Psoas muscle (tissue), 8 donors: Measurements from ENCODE around the gene MRGPRX3. TPM values are rescaled to one million over a fixed set of nuclear protein-coding genes. Genes with fewer than 3 reads are reported as not detected.
"Not testable (repeated sequence)": the region's sequence is repeated elsewhere in the genome, so short reads cannot be mapped to it uniquely, and the experiment has no call there.

ENCODE experiments used
- ATAC-seq, 4 donors: fragments of 200-7000 bp; cut with Tn5 transposase; one replicate each; pipeline ENCODE4 v1.9.1; 2020; ENCODE audit warnings: moderate library complexity in 3 of 4, mild to moderate bottlenecking in 2 of 4
- DNase-seq, 2 donors: peaks; one replicate each; pipeline ENCODE4 v3.0.0-alpha.2; 2020
- H3K27ac ChIP-seq: fragments of 200-600 bp; one replicate; pipeline ENCODE4 v1.8.0; 2022
- H3K27me3 ChIP-seq, 3 donors: fragments of 200-600 bp in 1 of 3; one replicate each; pipeline versions ENCODE4 v1.6.1 to v1.8.0; 2013 to 2022; ENCODE audit warnings: low read length in 2 of 3, mild to moderate bottlenecking in 2 of 3, moderate library complexity in 1 of 3; ENCODE audit not compliant: insufficient read depth in 3 of 3
- H3K36me3 ChIP-seq, 2 donors: fragments of 200-600 bp in 1 of 2; one replicate each; pipeline versions ENCODE4 v1.6.1 to v1.8.0; 2013 to 2022; ENCODE audit warnings: low read depth in 1 of 2, mild to moderate bottlenecking in 1 of 2, moderate library complexity in 1 of 2; ENCODE audit not compliant: insufficient read depth in 1 of 2
- H3K4me1 ChIP-seq: fragments of 200-600 bp; one replicate; pipeline ENCODE4 v1.8.0; 2022
- H3K4me3 ChIP-seq: fragments of 200-600 bp; one replicate; pipeline ENCODE4 v1.8.0; 2022; ENCODE audit warnings: mild to moderate bottlenecking
- H3K9me3 ChIP-seq: fragments of 200-600 bp; one replicate; pipeline ENCODE4 v1.8.0; 2022
- WGBS, 3 donors: extraction: QIAGEN DNeasy Blood & Tissue Kit; methylation state at CpG; one replicate each; pipeline versions ENCODE4 v1.1.6 to v1.1.7; 2013; 5-methylcytosine and 5-hydroxymethylcytosine counted together
- intact Hi-C, 2 donors: fragments of 100-400 bp; cut with DNase I; formaldehyde crosslinking; loops; one replicate each; pipeline versions ENCODE4 v1.11.0 to v1.14.2; 2022
- polyA plus RNA-seq, 3 donors: library from polyadenylated mRNA; stranded (reverse); fragments of 200-250 nt; gene quantifications; one replicate each; pipeline ENCODE4 v1.2.3, GENCODE V29; 2013
- total RNA-seq, 4 donors: library from RNA; stranded (reverse); fragmentation: NEBNext Ultra II Directional in 2 of 4; extraction: Animal tissue kit (Norgen Biotek cat#: 25700) in 2 of 4; gene quantifications; one replicate each; pipeline versions ENCODE4 v1.2.1 to v1.2.4, GENCODE V29; 2021 to 2023
- TF ChIP-seq, protein P1 (sequence below): fragments of 200-600 bp; IDR thresholded peaks from one replicate; pipeline ENCODE4 v1.8.0; 2022; ENCODE audit warnings: antibody characterized with exemption
- donor health status: healthy with polysubstance abuse.
- donor health status: DM: no; HTN: no; CAD: no; lungs with moderate emphysema.
- donor health status: Bipolar disorder and iron deficiency.
- donor health status: healthy.
- donor health status: DM: yes; HTN: yes; CAD: no.
- donor health status: DM: no; HTN: no; CAD: no.
- donor health status: DM: no; HTN: no; CAD: no.
- donor health status: DM: yes; HTN: yes; CAD: no.

Gene MRGPRX3
- total and polyA plus RNA-seq, 7 donors, result not detected

- TF ChIP-seq, protein P1, sequence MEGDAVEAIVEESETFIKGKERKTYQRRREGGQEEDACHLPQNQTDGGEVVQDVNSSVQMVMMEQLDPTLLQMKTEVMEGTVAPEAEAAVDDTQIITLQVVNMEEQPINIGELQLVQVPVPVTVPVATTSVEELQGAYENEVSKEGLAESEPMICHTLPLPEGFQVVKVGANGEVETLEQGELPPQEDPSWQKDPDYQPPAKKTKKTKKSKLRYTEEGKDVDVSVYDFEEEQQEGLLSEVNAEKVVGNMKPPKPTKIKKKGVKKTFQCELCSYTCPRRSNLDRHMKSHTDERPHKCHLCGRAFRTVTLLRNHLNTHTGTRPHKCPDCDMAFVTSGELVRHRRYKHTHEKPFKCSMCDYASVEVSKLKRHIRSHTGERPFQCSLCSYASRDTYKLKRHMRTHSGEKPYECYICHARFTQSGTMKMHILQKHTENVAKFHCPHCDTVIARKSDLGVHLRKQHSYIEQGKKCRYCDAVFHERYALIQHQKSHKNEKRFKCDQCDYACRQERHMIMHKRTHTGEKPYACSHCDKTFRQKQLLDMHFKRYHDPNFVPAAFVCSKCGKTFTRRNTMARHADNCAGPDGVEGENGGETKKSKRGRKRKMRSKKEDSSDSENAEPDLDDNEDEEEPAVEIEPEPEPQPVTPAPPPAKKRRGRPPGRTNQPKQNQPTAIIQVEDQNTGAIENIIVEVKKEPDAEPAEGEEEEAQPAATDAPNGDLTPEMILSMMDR, result no peak
- DNase-seq (no peak), ATAC-seq (no peak)
- Histone ChIP-seq H3K27ac (no peak overlapping the region), H3K27me3 (peaks cover 0 to 4% (median 0%) of the 10 kb centered on the region in 3 donors), H3K36me3 (peaks cover 0 to 6% of the 10 kb centered on the region in 2 donors), H3K9me3 (no peaks in the 10 kb centered on the region), H3K4me3 (no peak overlapping the region), H3K4me1 (peaks cover 9% of the 10 kb centered on the region)
- intact Hi-C loops, result loop anchor here in 1 of 2 donors (10.0 kb wide), 1 partner anchor 93 kb away; the partner anchor contains the start of gene SERGEF
- 59 to 63% (median 62%) methylated on average over 3 of the region's 3 CpGs for WGBS, 3 donors
Measured at GRCh38 chr11:18108254-18108653, 24.1 kb upstream of the MRGPRX3 start.

GRCh38 chr11:18111005-18111404 is 21.4 kb upstream of the MRGPRX3 start:
- no peaks in the 10 kb centered on the region for H3K9me3 ChIP-seq
- peaks cover 0 to 8% (median 0%) of the 10 kb centered on the region in 3 donors for H3K27me3 ChIP-seq
- ATAC-seq (no peak), DNase-seq (no peak)
- no peaks in the 10 kb centered on the region for H3K4me1 ChIP-seq
- no peaks in the 10 kb centered on the region for H3K36me3 ChIP-seq
- no peak overlapping the region for H3K27ac ChIP-seq
- TF ChIP-seq, protein P1, result no peak
- H3K4me3 ChIP-seq, result no peak overlapping the region
- 19 to 30% (median 23%) methylated on average over 2 of the region's 2 CpGs for WGBS, 3 donors
- intact Hi-C loops, result loop anchor here in 1 of 2 donors (10.0 kb wide), 1 partner anchor 624 kb away; no protein-coding TSS in a partner anchor

DNA sequence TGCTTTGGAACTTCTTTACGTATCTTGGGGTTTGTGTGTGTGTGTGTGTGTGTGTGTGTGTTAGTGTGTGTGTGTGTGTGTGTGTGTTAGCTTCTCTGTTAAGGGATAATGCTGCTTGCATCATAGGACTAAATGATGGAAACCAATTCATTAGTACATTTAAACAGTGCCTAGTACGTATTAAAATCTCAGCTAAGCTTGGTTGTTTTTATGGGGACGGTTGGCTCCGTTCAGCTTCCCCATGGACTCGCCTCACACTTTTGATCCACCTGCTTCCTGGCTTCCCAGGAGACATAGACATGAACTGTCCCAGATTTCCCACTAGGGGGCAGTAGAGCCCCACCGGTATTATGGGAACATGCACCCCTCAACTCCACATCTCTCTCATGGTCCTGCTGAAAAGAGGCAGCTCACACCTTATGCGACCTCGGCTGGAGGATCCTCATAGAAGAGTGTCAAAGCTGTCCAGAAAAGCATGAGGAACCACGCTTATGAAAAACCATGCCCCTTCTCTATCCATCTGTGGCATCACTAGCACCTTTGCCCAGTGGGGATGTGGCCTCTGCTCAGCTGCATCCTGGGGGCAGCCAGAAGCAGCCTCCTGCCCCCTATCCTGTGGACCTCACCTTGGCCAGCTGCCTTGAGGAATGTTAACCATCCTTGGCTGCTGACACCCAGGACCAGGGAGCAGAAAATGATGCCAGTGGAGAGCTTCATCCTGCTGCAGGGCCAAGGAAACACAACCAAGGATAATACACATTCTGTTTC is 16.8 kb upstream of the MRGPRX3 start:
- 0 to 2% (median 0%) methylated on average over 8 to 9 of the region's 9 CpGs for WGBS, 3 donors
- no peaks in the 10 kb centered on the region for H3K4me1 ChIP-seq
- H3K9me3 ChIP-seq, result no peaks in the 10 kb centered on the region
- no peak for DNase-seq
- no peaks in the 10 kb centered on the region for H3K36me3 ChIP-seq
- H3K27ac ChIP-seq, result no peak overlapping the region
- peak; percentile 61 to 87 (median 84) for ATAC-seq
- intact Hi-C loops, result loop anchor here in 1 of 2 donors (10.0 kb wide), 1 partner anchor 619 kb away; no protein-coding TSS in a partner anchor
- no peak overlapping the region for H3K4me3 ChIP-seq
- peaks cover 0 to 8% (median 0%) of the 10 kb centered on the region in 3 donors for H3K27me3 ChIP-seq
- TF ChIP-seq, protein P1, result peak; percentile 83

- H3K27ac ChIP-seq, intact Hi-C loops, H3K4me3 ChIP-seq, DNase-seq, H3K27me3 ChIP-seq, H3K9me3 ChIP-seq, H3K4me1 ChIP-seq, H3K36me3 ChIP-seq, ATAC-seq: not testable (repeated sequence)
- 82 to 88% (median 82%) methylated on average over 9 to 20 of the region's 20 CpGs for WGBS, 3 donors
Measured at GRCh38 chr11:18121331-18121828, 11.0 kb upstream of the MRGPRX3 start.

- 91 to 96% (median 92%) methylated on average over 4 of the region's 4 CpGs for whole genome bisulfite sequencing, 3 donors
- H3K4me3 ChIP-seq, H3K27ac ChIP-seq, H3K9me3 ChIP-seq, DNase-seq, intact Hi-C loops, H3K27me3 ChIP-seq, H3K36me3 ChIP-seq, H3K4me1 ChIP-seq, ATAC-seq: not testable (repeated sequence)
Measured at GRCh38 chr11:18131115-18131514, 1.3 kb upstream of the MRGPRX3 start.
